G401 (cell line): ENCODE data around the gene SCRN2. TPM values are rescaled to one million over a fixed set of nuclear protein-coding genes. Genes with fewer than 3 reads are reported as not detected.

ENCODE experiments used
- DNase-seq: peaks from one replicate; pipeline ENCODE4 v3.0.0-alpha.2; 2015; ENCODE audit warnings: low spot score
- in situ Hi-C: cut with HindIII; loops from 2 replicates; pipeline ENCODE4 v1.10.0; 2016; ENCODE audit warnings: low sequenced_read_pairs, mixed read lengths
- total RNA-seq: library from RNA; depleted of rRNA; stranded (reverse); fragments of >200 nt; shearing (Covaris generic); gene quantifications from 2 replicates; pipeline ENCODE4 v1.2.3, GENCODE V29; 2014

The SCRN2 gene
- total RNA-seq, 1 experiment from 2014 or later, result 68.4 TPM

- DNase-seq, result no peak
- in situ Hi-C loops, result no loop called here
These were observed 10.6 kb downstream of the SCRN2 start for GRCh38 chr17:47830396-47831002.

GRCh38 chr17:47829870-47830269 lies 11.2 kb downstream of the SCRN2 start:
- in situ Hi-C loops, result no loop called here
- no peak for DNase-seq

GRCh38 chr17:47823519-47823918 lies 17.6 kb downstream of the SCRN2 start:
- DNase-seq, result no peak
- in situ Hi-C loops, result no loop called here

GRCh38 chr17:47822785-47823184 lies 18.3 kb downstream of the SCRN2 start:
- DNase-seq, result no peak
- in situ Hi-C loops, result no loop called here

GRCh38 chr17:47821424-47822391 lies 19.4 kb downstream of the SCRN2 start, which contains the start of gene OSBPL7:
Gene OSBPL7, minus strand, starts transcription at chr17:47821794. Its CDS starts 1,516 bp downstream, at chr17:47820278.
- peak; percentile 79 for DNase-seq
- in situ Hi-C loops, result no loop called here

- DNase-seq, result no peak
- in situ Hi-C loops, result no loop called here
These were observed 20.0 kb downstream of the SCRN2 start for GRCh38 chr17:47821031-47821423.

- no peak for DNase-seq
- in situ Hi-C loops, result no loop called here
These were observed 20.9 kb downstream of the SCRN2 start for GRCh38 chr17:47820033-47820789.

GRCh38 chr17:47819475-47819874 lies 21.6 kb downstream of the SCRN2 start:
- in situ Hi-C loops, result no loop called here
- DNase-seq, result no peak

- in situ Hi-C loops, result no loop called here
- DNase-seq, result no peak
These were observed 22.9 kb downstream of the SCRN2 start for GRCh38 chr17:47818002-47818695.

- DNase-seq, result no peak
- in situ Hi-C loops, result no loop called here
These were observed 24.1 kb downstream of the SCRN2 start for GRCh38 chr17:47816947-47817346.

- in situ Hi-C loops, result no loop called here
- DNase-seq, result no peak
These were observed 24.9 kb downstream of the SCRN2 start for GRCh38 chr17:47816111-47816735.

GRCh38 chr17:47815106-47815918 lies 25.8 kb downstream of the SCRN2 start:
- no peak for DNase-seq
- in situ Hi-C loops, result no loop called here

GRCh38 chr17:47813512-47814031 lies 27.5 kb downstream of the SCRN2 start:
- in situ Hi-C loops, result no loop called here
- DNase-seq, result no peak

GRCh38 chr17:47813077-47813476 lies 28.0 kb downstream of the SCRN2 start:
- no peak for DNase-seq
- in situ Hi-C loops, result no loop called here

- no peak for DNase-seq
- in situ Hi-C loops, result no loop called here
These were observed 28.7 kb downstream of the SCRN2 start for GRCh38 chr17:47812146-47812920.

- no peak for DNase-seq
- in situ Hi-C loops, result no loop called here
These were observed 29.4 kb downstream of the SCRN2 start for GRCh38 chr17:47811709-47812108.
